ENCODE results near the gene GAB1. TPM values are rescaled to one million over a fixed set of nuclear protein-coding genes. Genes with fewer than 3 reads are reported as not detected.

Gene GAB1
- total RNA-seq, 1 experiment from 2014 or later, result 15.3 TPM

DNA sequence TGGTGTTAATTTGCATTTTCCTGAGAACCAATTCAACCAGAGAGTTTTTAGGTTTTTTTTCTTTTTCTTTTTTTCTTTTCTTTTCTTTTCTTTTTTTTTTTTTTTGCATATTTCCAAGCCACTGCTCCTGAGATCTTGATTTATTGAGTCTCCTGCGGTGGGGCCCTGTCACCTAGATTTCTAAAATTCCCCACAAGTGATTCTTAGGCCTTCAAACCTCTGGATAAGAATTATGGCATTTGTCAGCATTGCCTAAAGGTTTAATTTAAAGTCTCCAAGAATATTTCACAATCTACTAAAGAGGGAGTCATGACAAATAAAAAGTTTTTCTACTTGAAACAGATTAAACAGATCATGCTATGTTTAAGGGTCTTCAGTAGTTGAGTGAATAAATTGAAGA is 84.9 kb downstream of the GAB1 start:
- H3K56ac ChIP-seq (ENCODE audit: insufficient read length, low read depth, low read length), result no peak overlapping the region
- no peak for DNase-seq
- no peaks in the 10 kb centered on the region for H3K79me2 ChIP-seq (ENCODE audit: insufficient read depth, low read length)
- no peaks in the 10 kb centered on the region for H3K79me1 ChIP-seq (ENCODE audit: insufficient read depth, low read depth, low read length, poor library complexity, severe bottlenecking)
- H3K9me3 Mint-ChIP-seq, result no peaks in the 10 kb centered on the region
- H3K27ac Mint-ChIP-seq, result no peak overlapping the region
- no CpG with 5 or more reads among the region's 1 CpG for WGBS (ENCODE audit: extremely low coverage, insufficient read length, low lambda C conversion rate)
- no peak overlapping the region for H2BK20ac ChIP-seq (ENCODE audit: low read depth, low read length, poor library complexity, severe bottlenecking)
- no peak overlapping the region for H3K4me2 ChIP-seq (ENCODE audit: insufficient read depth, insufficient read length, low read length)
- peaks cover 9 to 10% of the 10 kb centered on the region in 2 experiments for H3K4me1 Mint-ChIP-seq
- no peak overlapping the region for H4K8ac ChIP-seq (replicated peaks; ENCODE audit: insufficient read length, low read depth, low read length)
- peaks cover 4 to 9% (median 9%) of the 10 kb centered on the region in 3 experiments; a peak in 5 of 7 replicates for H3K36me3 Mint-ChIP-seq (ENCODE audit: insufficient read depth in 1 of 3, low read depth in 3 of 3)
- no peaks in the 10 kb centered on the region for H3K23me2 ChIP-seq (ENCODE audit: insufficient read length, low read depth, low read length, poor library complexity, severe bottlenecking)
- no peaks in the 10 kb centered on the region for H3K9me3 ChIP-seq (ENCODE audit: control insufficient read depth, low read depth, low read length)
- H3K14ac ChIP-seq (ENCODE audit: insufficient read depth, low read length), result no peak overlapping the region
- no peak overlapping the region for H2BK5ac ChIP-seq (ENCODE audit: insufficient read length, low read length)
- no peaks in the 10 kb centered on the region for H3K4me1 ChIP-seq (ENCODE audit: insufficient read depth, low read length)
- no peak overlapping the region for H2AFZ ChIP-seq (ENCODE audit: low read length)
- H3K27me3 ChIP-seq (ENCODE audit: insufficient read depth, low read length), result no peaks in the 10 kb centered on the region
- no peak overlapping the region for H3K4me3 Mint-ChIP-seq
- H3T11ph ChIP-seq (ENCODE audit: low read length), result no peak overlapping the region
- no peak overlapping the region for H2AK5ac ChIP-seq (ENCODE audit: insufficient read length, low read length)
- no peaks in the 10 kb centered on the region for H4K20me1 ChIP-seq (ENCODE audit: control insufficient read depth, insufficient read depth, insufficient read length)
- no peak overlapping the region for H2BK120ac ChIP-seq (ENCODE audit: low read depth, low read length, poor library complexity, severe bottlenecking)
- H2BK12ac ChIP-seq (ENCODE audit: insufficient read length, low read depth, low read length), result no peak overlapping the region
- no peak overlapping the region for H3K18ac ChIP-seq (ENCODE audit: insufficient read length, low read depth, low read length)
- no peak overlapping the region for H4K91ac ChIP-seq (ENCODE audit: insufficient read length, low read depth, low read length)
- no peaks in the 10 kb centered on the region for H3K27me3 Mint-ChIP-seq (ENCODE audit: low read depth)
- H3K27ac ChIP-seq (ENCODE audit: insufficient read length, low read depth, low read length), result no peak overlapping the region
- TF ChIP-seq, protein P1, sequence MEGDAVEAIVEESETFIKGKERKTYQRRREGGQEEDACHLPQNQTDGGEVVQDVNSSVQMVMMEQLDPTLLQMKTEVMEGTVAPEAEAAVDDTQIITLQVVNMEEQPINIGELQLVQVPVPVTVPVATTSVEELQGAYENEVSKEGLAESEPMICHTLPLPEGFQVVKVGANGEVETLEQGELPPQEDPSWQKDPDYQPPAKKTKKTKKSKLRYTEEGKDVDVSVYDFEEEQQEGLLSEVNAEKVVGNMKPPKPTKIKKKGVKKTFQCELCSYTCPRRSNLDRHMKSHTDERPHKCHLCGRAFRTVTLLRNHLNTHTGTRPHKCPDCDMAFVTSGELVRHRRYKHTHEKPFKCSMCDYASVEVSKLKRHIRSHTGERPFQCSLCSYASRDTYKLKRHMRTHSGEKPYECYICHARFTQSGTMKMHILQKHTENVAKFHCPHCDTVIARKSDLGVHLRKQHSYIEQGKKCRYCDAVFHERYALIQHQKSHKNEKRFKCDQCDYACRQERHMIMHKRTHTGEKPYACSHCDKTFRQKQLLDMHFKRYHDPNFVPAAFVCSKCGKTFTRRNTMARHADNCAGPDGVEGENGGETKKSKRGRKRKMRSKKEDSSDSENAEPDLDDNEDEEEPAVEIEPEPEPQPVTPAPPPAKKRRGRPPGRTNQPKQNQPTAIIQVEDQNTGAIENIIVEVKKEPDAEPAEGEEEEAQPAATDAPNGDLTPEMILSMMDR (conservative IDR thresholded peaks at IDR 0.05), result no peak
- H3K4ac ChIP-seq (ENCODE audit: low read depth, low read length), result no peak overlapping the region
- H3K9ac ChIP-seq (ENCODE audit: extremely low read depth, insufficient read length, low read length), result no peak overlapping the region
- H2BK15ac ChIP-seq (ENCODE audit: low read depth, low read length), result no peak overlapping the region
- no peak overlapping the region for H3K23ac ChIP-seq (ENCODE audit: insufficient read length, low read depth, low read length)
- H4K5ac ChIP-seq (ENCODE audit: insufficient read length, low read depth, low read length), result no peak overlapping the region
